Endothelial cell of umbilical vein (primary cell): ENCODE data around the gene C19orf85. TPM values are rescaled to one million over a fixed set of nuclear protein-coding genes. Genes with fewer than 3 reads are reported as not detected.
A peak's percentile ranks its signal among the peaks of the same experiment; 100 is the strongest.

Experiments used
- BruUV-seq: library from RNA; stranded (reverse); fragments of 400-500 nt; replicated peaks from 2 replicates; lab custom pipeline; 2021; lab: Mats Ljungman, UMichigan
- CTCF ChIA-PET: fragments of 300-600, 350-600 bp; sonication (Branson Sonifier 250); formaldehyde crosslinking; loops from one replicate; lab custom pipeline; 2021; ENCODE audit warnings: antibody characterized with exemption, inconsistent platforms; lab: Charles Lee
- POLR2A ChIA-PET: fragments of 300-600, 350-600 bp; sonication (Branson Sonifier 250); formaldehyde crosslinking; loops from one replicate; lab custom pipeline; 2021; ENCODE audit warnings: antibody characterized with exemption, inconsistent platforms; lab: Charles Lee
- DNase-seq: peaks from one replicate; pipeline ENCODE4 v3.0.0-alpha.2; 2011; ENCODE audit warnings: low read depth, low spot score
- FAIRE-seq: peaks from 2 replicates; lab custom pipeline; 2011; peaks lifted over from hg19 to GRCh38; lab: Jason Lieb, UNC
- H2AFZ ChIP-seq: 2 replicates; pipeline ENCODE4 v1.6.0; 2012; ENCODE audit warnings: low read depth, low read length, control low read depth, inconsistent platforms
- H3K27ac ChIP-seq: 2 replicates; pipeline ENCODE4 v1.5.1; 2011; ENCODE audit warnings: low read depth, mild to moderate bottlenecking, control low read depth, low read length, moderate library complexity; ENCODE audit not compliant: insufficient read depth
- H3K27me3 ChIP-seq, 2 experiments: 2 replicates each; pipeline versions ENCODE4 v1.6.0 to v1.6.1; 2011; ENCODE audit warnings: low read length in 2 of 2, mixed read lengths in 1 of 2; ENCODE audit not compliant: control insufficient read depth in 2 of 2, insufficient read depth in 2 of 2
- H3K36me3 ChIP-seq, 2 experiments: 2 replicates in 1 of 2; 3 replicates in 1 of 2; pipeline ENCODE4 v1.5.1; 2011; ENCODE audit warnings: low read length in 2 of 2, mild to moderate bottlenecking in 1 of 2, moderate library complexity in 1 of 2; ENCODE audit not compliant: control insufficient read depth in 2 of 2, insufficient read depth in 2 of 2; ENCODE audit errors: extremely low read depth in 1 of 2
- H3K4me1 ChIP-seq: 3 replicates; pipeline ENCODE4 v1.5.1; 2011; ENCODE audit warnings: mild to moderate bottlenecking, low read length; ENCODE audit not compliant: control insufficient read depth, insufficient read depth; ENCODE audit errors: extremely low read depth
- H3K4me2 ChIP-seq: 2 replicates; pipeline ENCODE4 v1.6.1; 2011; ENCODE audit warnings: low read length, control low read depth, mixed read lengths; ENCODE audit not compliant: insufficient read depth
- H3K4me3 ChIP-seq, 3 experiments: fragments of 200-600 bp in 1 of 3; sonication (generic), shearing (Covaris generic) in 1 of 3; replicated peaks in 1 of 3; 2 replicates each; pipeline ENCODE4 v1.5.1; 2011 to 2016; ENCODE audit warnings: control low read depth in 3 of 3, low read length in 3 of 3, mild to moderate bottlenecking in 2 of 3, inconsistent platforms in 1 of 3, low read depth in 1 of 3, moderate library complexity in 1 of 3; ENCODE audit not compliant: insufficient read depth in 1 of 3
- H3K79me2 ChIP-seq: 2 replicates; pipeline ENCODE4 v1.6.0; 2012; ENCODE audit warnings: low read length, inconsistent platforms; ENCODE audit not compliant: control insufficient read depth, insufficient read depth
- H3K9ac ChIP-seq: replicated peaks from 2 replicates; pipeline ENCODE3; 2011; ENCODE audit warnings: low read length, control low read depth; ENCODE audit not compliant: insufficient read depth; ENCODE audit errors: extremely low read depth
- H3K9me1 ChIP-seq: replicated peaks from 3 replicates; pipeline ENCODE4 v1.6.0; 2011; ENCODE audit warnings: mild to moderate bottlenecking, low read length; ENCODE audit not compliant: control insufficient read depth, insufficient read depth; ENCODE audit errors: extremely low read depth
- H3K9me3 ChIP-seq: replicated peaks from 2 replicates; pipeline ENCODE4 v1.5.1; 2012; ENCODE audit warnings: low read length, inconsistent platforms; ENCODE audit not compliant: control insufficient read depth, insufficient read depth
- H4K20me1 ChIP-seq: replicated peaks from 2 replicates; pipeline ENCODE3; 2011; ENCODE audit warnings: mild to moderate bottlenecking, low read length; ENCODE audit not compliant: control insufficient read depth, insufficient read depth; ENCODE audit errors: extremely low read depth
- EZH2 ChIP-seq: IDR thresholded peaks from 2 replicates; pipeline ENCODE4 v1.6.1; 2012; ENCODE audit warnings: borderline replicate concordance, low read depth, mild to moderate bottlenecking, moderate library complexity, low read length, inconsistent platforms; ENCODE audit not compliant: severe bottlenecking
- POLR2AphosphoS5 ChIP-seq: IDR thresholded peaks from 2 replicates; pipeline ENCODE4 v1.6.1; 2012; ENCODE audit warnings: low read depth, mild to moderate bottlenecking, control low read depth, low read length, moderate library complexity; ENCODE audit not compliant: insufficient read depth
- dilution Hi-C: fragments of 300-500 bp; cut with MboI; formaldehyde crosslinking; loops from one replicate; pipeline ENCODE4 v1.15.0; 2019; ENCODE audit warnings: low sequenced_read_pairs; ENCODE audit not compliant: extremely low pct_ligation_motif_present
- intact Hi-C: fragments of 100-400 bp; cut with micrococcal nuclease; formaldehyde crosslinking; loops from one replicate; pipeline ENCODE4 v1.10.0; 2022
- polyA plus RNA-seq, 4 experiments: library from polyadenylated mRNA; depleted of rRNA in 3 of 4; stranded (reverse) in 3 of 4; unstranded in 1 of 4; fragments of >200 nt; gene quantifications; 2 replicates each; pipeline versions ENCODE4 v1.2.1 to v1.2.3, GENCODE V29; 2011 to 2012; ENCODE audit warnings: missing spikeins in 1 of 4
- total RNA-seq: library from RNA; stranded (reverse); gene quantifications from 2 replicates; pipeline ENCODE4 v1.2.3, GENCODE V29; 2021
- TF ChIP-seq, protein P1 (sequence below), 2 donors: IDR thresholded peaks; 1 replicate in 1 of 2; 2 replicates in 1 of 2; pipeline ENCODE4 v1.5.1; 2011; ENCODE audit warnings: low read length in 2 of 2, mild to moderate bottlenecking in 2 of 2, moderate library complexity in 2 of 2, control low read depth in 1 of 2, inconsistent platforms in 1 of 2, low read depth in 1 of 2; ENCODE audit not compliant: insufficient read depth in 1 of 2; ENCODE audit errors: extremely low read depth in 1 of 2

Gene C19orf85
- total and polyA plus RNA-seq, 2 donors (not counting 3 experiments of a cell fraction or from before 2014, with no cell fraction given), result not detected

DNA sequence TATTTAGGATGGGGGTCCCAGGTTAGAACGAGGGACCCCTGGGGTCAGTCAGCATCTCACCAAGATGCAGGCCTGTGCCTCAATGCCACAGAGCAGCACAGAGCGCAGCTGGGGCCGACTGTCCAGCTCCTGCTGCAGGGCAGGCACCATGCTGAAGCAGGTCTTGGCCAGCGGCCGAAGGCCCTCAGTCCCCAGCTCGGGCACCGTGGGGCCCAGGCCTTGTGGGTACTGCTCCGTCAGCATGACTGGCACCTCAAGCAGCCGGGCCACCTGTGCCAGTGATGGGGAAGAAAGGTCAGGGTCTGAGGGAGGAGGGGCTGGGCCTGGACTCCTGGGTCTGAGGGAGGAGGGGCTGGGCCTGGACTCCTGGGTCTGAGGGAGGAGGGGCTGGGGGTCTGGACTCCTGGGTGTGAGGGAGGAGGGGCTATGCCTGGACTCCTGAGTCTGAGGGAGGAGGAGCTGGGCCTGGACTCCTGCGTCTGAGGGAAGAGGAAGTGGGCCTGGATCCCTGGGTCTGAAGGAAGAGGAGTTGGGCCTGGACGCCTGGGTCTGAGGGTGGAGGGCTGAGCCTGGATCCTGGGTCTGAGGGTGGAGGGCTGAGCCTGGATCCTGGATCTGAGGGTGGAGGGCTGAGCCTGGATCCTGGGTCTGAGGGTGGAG, 8.8 kb downstream of the C19orf85 start:
- TF ChIP-seq POLR2AphosphoS5, result no peak
- H3K27ac ChIP-seq, result no peak overlapping the region
- H3K9ac ChIP-seq, result no peak overlapping the region
- peaks cover 0 to 3% of the 10 kb centered on the region in 2 experiments for H3K36me3 ChIP-seq
- no peaks in the 10 kb centered on the region for H3K9me1 ChIP-seq
- no peaks in the 10 kb centered on the region for H3K79me2 ChIP-seq
- dilution Hi-C loops, result no loop called here
- peaks cover 5% of the 10 kb centered on the region for H3K4me1 ChIP-seq
- ChIA-PET POLR2A (no interaction called here), CTCF (no interaction called here)
- no peak overlapping the region for H2AFZ ChIP-seq
- DNase-seq (no peak), FAIRE-seq (no peak)
- intact Hi-C loops, result no loop called here
- H3K9me3 ChIP-seq, result no peaks in the 10 kb centered on the region
- BruUV-seq, result no TSS peak
- no peak overlapping the region for H3K4me3 ChIP-seq
- no peak overlapping the region for H3K4me2 ChIP-seq
- no peaks in the 10 kb centered on the region for H4K20me1 ChIP-seq
- peaks cover 6 to 12% of the 10 kb centered on the region in 2 experiments for H3K27me3 ChIP-seq

DNA sequence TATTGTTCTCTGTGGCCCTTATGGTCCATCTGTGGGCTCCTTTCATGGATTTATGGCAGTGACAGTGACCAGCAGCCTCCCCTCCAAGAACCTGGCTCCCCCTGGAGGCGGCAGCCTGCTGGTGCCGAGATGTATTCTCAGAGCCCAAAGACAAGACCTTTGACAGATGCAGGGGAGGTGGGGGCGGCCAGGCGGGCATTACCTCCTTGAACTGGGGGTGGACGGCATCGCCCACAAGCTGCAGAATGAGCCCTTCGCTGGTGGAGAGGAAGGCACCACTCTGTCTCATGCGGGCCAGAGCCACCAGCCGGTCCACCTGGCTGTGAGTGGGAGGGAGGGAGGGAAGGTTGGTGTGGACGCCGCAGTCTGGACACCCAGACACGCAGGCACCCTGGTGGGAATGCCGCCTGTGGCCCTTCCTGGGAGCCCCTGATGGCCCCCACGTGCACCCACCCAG, 9.7 kb downstream of the C19orf85 start:
- Histone ChIP-seq H3K9me1 (no peaks in the 10 kb centered on the region), H3K4me3 (no peak overlapping the region), H3K79me2 (no peaks in the 10 kb centered on the region), H4K20me1 (no peaks in the 10 kb centered on the region), H3K9ac (no peak overlapping the region), H2AFZ (no peak overlapping the region), H3K27me3 (peaks cover 11 to 17% of the 10 kb centered on the region in 2 experiments), H3K36me3 (peaks cover 0 to 3% of the 10 kb centered on the region in 2 experiments), H3K27ac (no peak overlapping the region), H3K9me3 (no peaks in the 10 kb centered on the region), H3K4me1 (no peaks in the 10 kb centered on the region), H3K4me2 (no peak overlapping the region)
- no TSS peak for BruUV-seq
- POLR2A ChIA-PET, result no interaction called here
- DNase-seq (peak; percentile 22), FAIRE-seq (peak; percentile 61)
- CTCF ChIA-PET, result interaction anchor here (1.0 to 1.8 kb wide), 2 partner anchors 36 to 314 kb away, joined by 3 to 27 read pairs; no protein-coding TSS in a partner anchor
- intact Hi-C loops, result loop anchor here (1.0 kb wide), 1 partner anchor 314 kb away; no protein-coding TSS in a partner anchor
- TF ChIP-seq, protein P1, sequence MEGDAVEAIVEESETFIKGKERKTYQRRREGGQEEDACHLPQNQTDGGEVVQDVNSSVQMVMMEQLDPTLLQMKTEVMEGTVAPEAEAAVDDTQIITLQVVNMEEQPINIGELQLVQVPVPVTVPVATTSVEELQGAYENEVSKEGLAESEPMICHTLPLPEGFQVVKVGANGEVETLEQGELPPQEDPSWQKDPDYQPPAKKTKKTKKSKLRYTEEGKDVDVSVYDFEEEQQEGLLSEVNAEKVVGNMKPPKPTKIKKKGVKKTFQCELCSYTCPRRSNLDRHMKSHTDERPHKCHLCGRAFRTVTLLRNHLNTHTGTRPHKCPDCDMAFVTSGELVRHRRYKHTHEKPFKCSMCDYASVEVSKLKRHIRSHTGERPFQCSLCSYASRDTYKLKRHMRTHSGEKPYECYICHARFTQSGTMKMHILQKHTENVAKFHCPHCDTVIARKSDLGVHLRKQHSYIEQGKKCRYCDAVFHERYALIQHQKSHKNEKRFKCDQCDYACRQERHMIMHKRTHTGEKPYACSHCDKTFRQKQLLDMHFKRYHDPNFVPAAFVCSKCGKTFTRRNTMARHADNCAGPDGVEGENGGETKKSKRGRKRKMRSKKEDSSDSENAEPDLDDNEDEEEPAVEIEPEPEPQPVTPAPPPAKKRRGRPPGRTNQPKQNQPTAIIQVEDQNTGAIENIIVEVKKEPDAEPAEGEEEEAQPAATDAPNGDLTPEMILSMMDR (IDR thresholded peaks at IDR 0.05; ENCODE audit: extremely low read depth in 1 of 2, insufficient read depth in 1 of 2, low read depth in 1 of 2, low read length in 2 of 2), result peak; percentile 71 to 81
- TF ChIP-seq EZH2, result no peak
- dilution Hi-C loops, result no loop called here
